Mononuclear cell (primary cell): ENCODE measurements around the gene NELFE. TPM values are rescaled to one million over a fixed set of nuclear protein-coding genes. Genes with fewer than 3 reads are reported as not detected.

ENCODE experiments used
- total RNA-seq: library from RNA; depleted of rRNA; stranded (reverse); fragments of >200 nt; gene quantifications from one replicate; pipeline ENCODE4 v1.2.3, GENCODE V29; 2012

NELFE gene
- total RNA-seq, 1 donor, result 47.8 TPM

Other genes starting within 250 kb of the NELFE start
- gene LY6G6D, start 243.6 kb downstream of the NELFE start, total RNA-seq, result 1.0 TPM
- gene LY6G6C, start 237.2 kb downstream of the NELFE start, total RNA-seq, result not detected
- 11.5 TPM for gene MPIG6B, start 235.6 kb downstream of the NELFE start, total RNA-seq
- 9.8 TPM for gene DDAH2, start 229.7 kb downstream of the NELFE start, total RNA-seq
- gene CLIC1, start 222.4 kb downstream of the NELFE start, total RNA-seq, result 421 TPM
- 6.1 TPM for gene MSH5, start 219.0 kb downstream of the NELFE start, total RNA-seq
- gene SAPCD1, start 196.3 kb downstream of the NELFE start, total RNA-seq, result 0.63 TPM
- gene VWA7, start 181.6 kb downstream of the NELFE start, total RNA-seq, result 0.31 TPM
- 12.3 TPM for gene VARS1, start 163.2 kb downstream of the NELFE start, total RNA-seq
- 15.4 TPM for gene LSM2, start 152.0 kb downstream of the NELFE start, total RNA-seq
- 2.7 TPM for gene HSPA1L, start 143.7 kb downstream of the NELFE start, total RNA-seq
- 16.6 TPM for gene HSPA1A, start 143.4 kb downstream of the NELFE start, total RNA-seq
- 13.3 TPM for gene HSPA1B, start 131.2 kb downstream of the NELFE start, total RNA-seq
- 19.4 TPM for gene NEU1, start 96.2 kb downstream of the NELFE start, total RNA-seq
- 0.10 TPM for gene SLC44A4, start 80.0 kb downstream of the NELFE start, total RNA-seq
- gene EHMT2, start 61.3 kb downstream of the NELFE start, total RNA-seq, result 14.4 TPM
- gene ZBTB12, start 56.9 kb downstream of the NELFE start, total RNA-seq, result 0.21 TPM
- gene C2, start 31.3 kb downstream of the NELFE start, total RNA-seq, result 2.5 TPM
- 3.1 TPM for gene CFB, start 12.9 kb downstream of the NELFE start, total RNA-seq
- gene SKIC2, start 204 bp upstream of the NELFE start, total RNA-seq, result 44.8 TPM
- gene DXO, start 13.2 kb upstream of the NELFE start, total RNA-seq, result 16.1 TPM
- 0.94 TPM for gene C4A, start 23.1 kb upstream of the NELFE start, total RNA-seq
- gene C4B, start 55.8 kb upstream of the NELFE start, total RNA-seq, result 1.0 TPM
- not detected for gene CYP21A2, start 79.4 kb upstream of the NELFE start, total RNA-seq
- 2.8 TPM for gene TNXB, start 150.4 kb upstream of the NELFE start, total RNA-seq
- 32.0 TPM for gene ATF6B, start 169.3 kb upstream of the NELFE start, total RNA-seq
- 1.2 TPM for gene FKBPL, start 171.3 kb upstream of the NELFE start, total RNA-seq
- gene PRRT1, start 193.0 kb upstream of the NELFE start, total RNA-seq, result 0.42 TPM
- gene PPT2, start 195.2 kb upstream of the NELFE start, total RNA-seq, result 6.0 TPM
- 0.73 TPM for gene EGFL8, start 205.6 kb upstream of the NELFE start, total RNA-seq
- gene AGPAT1, start 217.1 kb upstream of the NELFE start, total RNA-seq, result 12.9 TPM
- 13.2 TPM for gene RNF5, start 219.4 kb upstream of the NELFE start, total RNA-seq
- 1.5 TPM for gene AGER, start 225.3 kb upstream of the NELFE start, total RNA-seq
- gene PBX2, start 231.2 kb upstream of the NELFE start, total RNA-seq, result 49.5 TPM
- 131 TPM for gene GPSM3, start 233.7 kb upstream of the NELFE start, total RNA-seq